Effector CD8-positive, alpha-beta T cell (primary cell): Measurements from ENCODE around the gene CACTIN.
"Not testable (repeated sequence)": the region's sequence is repeated elsewhere in the genome, so short reads cannot be mapped to it uniquely, and the experiment has no call there.

Experiments used
- DNase-seq: peaks from one replicate; lab custom pipeline; 2025; lab: John Stamatoyannopoulos, UW

Gene CACTIN

GRCh38 chr19:3663838-3664237 lies 37.2 kb upstream of the CACTIN start:
- no peak for DNase-seq

DNA sequence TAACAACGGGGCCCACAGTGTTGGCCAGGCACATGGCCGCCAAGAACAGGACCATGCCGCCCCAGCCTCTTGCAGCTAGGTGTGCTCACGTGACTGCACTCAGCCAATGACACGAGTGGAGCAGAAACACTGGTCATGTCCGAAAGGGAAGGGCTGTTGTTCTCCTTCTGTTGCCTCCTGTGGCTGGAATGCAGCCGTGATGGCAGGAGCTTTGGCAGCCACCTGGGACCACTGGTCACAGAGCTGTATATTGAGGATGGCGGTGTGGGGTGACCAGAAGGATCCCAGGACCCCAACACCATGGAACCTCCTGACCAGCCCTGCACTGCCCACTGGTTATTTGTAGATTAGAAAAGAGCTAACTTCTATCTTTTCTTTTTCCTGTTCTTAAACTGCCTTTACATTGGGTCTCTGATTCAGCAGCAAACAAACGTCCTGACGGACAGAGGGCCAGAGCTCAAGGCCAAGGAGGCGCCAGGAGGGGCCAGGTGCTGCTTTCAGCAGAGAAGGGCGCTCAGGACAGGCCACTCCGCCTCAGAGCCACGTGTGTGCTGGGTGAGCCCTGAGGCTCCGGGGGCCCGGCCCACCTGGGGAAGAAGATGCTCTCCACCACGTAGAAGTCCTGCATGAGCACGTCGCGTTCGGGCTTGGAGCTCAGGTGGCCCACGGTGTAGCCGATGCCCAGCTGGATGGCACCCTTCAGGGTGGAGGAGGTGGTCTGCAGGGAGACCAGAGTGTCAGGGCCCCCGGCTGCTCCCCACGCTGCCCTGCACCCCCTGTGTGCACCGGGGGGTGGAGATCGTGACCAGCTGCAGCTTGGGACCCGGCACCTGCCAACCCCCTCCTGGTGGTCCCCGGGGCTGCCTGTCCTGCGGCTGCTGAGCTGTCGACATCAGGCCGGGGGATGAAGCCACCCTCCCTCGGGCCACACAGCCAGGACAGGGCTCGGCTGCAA lies 35.0 kb upstream of the CACTIN start:
- no peak for DNase-seq

GRCh38 chr19:3660493-3661219 lies 34.1 kb upstream of the CACTIN start:
- no peak for DNase-seq

DNA sequence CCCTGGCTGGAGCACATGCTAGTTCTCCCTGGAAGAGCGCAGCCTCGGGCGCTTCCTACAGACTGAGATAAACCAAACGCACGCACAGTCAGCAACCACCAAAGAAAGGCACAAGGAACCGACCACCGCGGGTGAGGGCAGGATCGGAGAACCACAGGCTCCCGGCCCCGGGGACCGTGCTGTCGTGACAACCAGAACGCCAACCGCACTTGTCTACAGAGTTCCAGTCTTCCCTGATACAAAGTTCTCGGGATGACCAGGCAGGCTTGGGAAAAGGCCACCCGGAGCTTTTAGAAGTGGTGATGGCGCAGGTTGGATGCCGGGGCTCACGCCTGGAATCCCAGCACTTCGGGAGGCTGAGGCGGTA lies 33.1 kb upstream of the CACTIN start:
- DNase-seq: no peak

- no peak for DNase-seq
Measured at GRCh38 chr19:3658870-3659745, 32.5 kb upstream of the CACTIN start.

DNA sequence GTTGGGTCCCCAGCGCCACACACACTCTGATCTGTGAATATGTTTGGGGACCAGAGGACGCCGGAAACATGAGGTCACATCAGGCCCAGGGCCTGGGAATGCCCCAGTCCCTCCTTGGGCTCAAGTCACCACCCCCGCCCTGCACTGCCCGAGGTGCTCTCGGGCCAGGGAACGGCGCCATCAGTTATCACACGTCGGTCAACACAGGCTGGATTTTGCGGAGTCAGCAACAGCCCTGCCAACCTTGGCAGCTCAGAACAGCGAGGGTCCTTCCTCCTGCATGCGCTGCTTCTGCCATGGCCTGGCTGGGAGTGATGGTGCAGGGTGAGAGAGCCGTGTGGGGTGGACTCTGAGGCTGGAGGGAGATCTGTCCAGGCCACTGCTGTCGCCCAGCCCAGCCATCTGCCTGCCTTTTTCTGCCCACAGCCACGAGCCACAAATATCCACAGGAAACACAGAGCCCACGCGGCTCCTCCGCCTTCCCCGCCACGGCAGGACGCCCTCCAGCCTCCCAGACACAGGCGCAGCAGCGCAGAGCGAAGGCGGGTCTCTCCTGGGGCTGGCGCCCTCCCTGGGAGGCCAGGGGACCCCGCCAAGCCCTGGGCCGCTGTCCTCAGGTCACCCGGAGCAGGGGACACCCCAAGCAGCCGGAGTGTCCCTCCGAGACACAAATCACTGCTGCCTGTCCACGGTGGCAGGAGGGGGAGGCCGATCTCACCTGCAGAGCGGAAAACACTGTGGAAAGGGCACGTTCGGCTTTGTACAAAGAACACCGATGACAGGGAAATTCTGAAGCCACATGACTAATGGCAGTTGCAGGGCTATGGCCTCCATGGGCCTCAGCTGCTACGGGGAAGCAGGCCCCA lies 31.6 kb upstream of the CACTIN start:
- DNase-seq: no peak

GRCh38 chr19:3657395-3657769 lies 30.8 kb upstream of the CACTIN start:
- no peak for DNase-seq

- DNase-seq: no peak
Measured at GRCh38 chr19:3656747-3657394, 30.3 kb upstream of the CACTIN start.

DNA sequence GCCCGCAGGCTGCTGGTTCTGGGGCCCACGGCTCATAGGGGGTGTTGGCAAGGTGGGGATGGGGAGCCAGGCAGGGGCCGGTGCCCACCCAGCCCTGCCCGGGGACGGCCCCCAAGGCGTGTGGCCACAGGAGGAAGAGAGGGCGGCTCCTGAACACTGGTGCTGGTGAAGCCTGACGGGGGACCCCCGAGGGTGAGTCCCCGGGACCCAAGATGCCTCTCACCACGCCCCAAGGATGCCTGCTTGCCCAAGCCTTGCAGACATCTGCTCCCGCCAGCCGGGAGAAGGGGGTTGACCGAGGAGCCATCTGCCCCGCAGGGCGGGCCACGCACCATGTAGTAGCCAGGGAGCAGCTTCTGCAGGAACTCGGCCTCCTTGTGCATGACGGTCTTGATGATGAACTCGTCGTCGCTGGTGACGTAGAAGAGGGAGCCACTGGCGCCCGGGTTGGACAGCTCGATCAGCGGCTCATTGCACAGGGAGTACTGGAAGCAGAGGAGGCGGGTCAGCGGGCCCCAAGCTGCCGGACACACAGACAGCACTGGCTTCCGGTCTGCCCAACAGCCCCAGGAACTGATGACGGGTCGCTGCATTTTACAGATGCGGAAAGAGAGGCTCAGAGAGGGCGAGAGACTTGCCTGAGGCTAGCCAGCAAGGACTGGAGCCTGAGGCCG lies 29.6 kb upstream of the CACTIN start:
- no peak for DNase-seq

GRCh38 chr19:3655402-3656072 lies 28.9 kb upstream of the CACTIN start:
- DNase-seq: no peak

GRCh38 chr19:3653865-3654513 lies 27.4 kb upstream of the CACTIN start:
- DNase-seq: no peak

DNA sequence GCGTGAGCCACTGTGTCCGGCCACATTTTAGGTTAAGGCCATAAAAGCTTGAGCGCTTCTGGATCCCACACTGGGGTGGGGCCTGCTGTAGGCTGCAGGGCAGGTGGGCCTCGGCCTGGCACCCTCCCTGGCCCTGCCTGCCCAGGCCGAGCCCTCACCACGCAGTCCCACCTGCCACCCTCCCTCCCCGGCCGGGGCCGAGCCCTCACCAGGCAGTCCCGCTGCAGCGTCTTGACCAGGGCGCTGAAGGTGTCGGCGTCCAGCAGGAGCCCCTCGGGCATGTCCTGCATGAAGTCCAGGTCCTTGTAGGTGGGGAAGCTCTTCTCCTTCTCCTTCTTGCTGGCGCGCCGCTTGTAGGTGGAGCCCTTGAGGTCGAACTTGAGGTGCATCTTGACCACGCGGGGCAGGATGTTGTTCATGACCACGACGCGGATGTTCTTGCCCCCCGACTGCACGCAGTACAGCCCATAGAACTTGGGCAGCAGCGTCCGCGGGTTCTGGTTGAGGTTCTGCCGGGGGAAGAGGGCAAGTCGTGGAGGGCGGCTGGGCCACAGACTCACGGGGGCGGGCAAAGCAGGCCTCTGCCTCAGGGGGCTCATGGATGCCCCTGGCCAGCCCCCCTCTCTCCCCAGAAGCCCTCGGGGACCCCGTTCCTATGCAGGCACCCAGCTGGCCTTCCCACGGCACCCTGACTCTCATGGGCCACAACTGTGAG lies 26.6 kb upstream of the CACTIN start:
- DNase-seq: no peak

DNA sequence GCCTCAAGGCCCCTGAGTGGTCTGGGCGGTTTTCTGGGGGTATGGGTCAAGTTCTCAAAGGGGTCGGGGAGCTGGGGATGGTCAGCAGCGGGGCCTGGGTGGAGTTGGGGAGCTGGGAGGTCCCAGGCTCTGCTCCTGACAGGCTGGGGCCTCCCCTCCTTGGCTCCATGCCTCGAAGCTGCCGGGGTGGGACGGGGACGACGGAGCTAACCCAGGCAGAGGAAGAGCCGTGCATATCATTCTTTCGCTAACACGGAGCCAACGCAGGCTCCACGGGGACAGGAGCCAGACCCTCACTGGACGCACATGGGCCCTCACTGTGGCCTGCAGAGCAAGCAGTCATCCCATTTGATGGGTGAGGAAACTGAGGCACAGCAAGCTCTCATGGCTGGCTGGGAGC lies 25.8 kb upstream of the CACTIN start:
- no peak for DNase-seq

- no peak for DNase-seq
Measured at GRCh38 chr19:3651684-3652083, 25.1 kb upstream of the CACTIN start.

- no peak for DNase-seq
Measured at GRCh38 chr19:3649888-3650287, 23.3 kb upstream of the CACTIN start.

DNA sequence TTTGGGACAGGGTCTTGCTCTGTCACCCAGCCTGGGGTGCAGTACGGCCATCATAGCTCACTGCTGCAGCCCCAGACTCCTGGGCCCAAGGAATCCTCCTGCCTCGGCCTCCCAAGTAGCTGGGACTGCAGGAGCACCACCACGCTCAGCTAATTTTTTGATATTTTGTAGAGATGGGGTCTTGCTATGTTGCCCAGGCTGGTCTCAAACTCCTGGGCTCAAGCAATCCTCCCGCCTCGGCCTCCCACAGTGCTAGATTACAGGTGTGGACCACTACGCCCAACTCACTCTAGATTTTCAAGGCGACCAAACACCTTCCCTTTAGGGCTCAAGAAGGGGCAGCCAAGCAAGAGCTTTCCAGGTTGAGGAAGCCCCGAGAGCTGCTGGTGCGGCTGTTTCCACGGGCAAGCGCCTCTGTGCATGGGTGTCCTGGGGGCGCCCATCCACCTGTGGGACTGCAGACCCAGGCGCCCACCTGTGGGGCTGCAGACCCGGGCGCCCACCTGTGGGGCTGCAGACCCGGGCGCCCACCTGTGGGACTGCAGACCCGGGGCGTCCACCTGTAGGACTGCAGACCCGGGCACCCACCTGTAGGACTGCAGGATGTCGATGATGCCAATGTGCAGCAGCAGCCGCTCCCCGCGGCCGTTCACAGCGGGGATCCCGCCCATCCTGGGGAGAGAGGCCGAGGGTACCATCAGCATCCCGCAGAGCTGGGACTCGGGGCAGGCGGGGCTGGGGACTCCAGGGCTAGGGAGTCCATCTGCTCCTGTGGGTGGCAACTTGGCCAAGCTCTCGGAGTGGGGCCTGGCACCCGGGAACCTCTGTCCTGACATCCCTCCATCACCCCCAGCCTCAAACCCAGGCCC lies 21.7 kb upstream of the CACTIN start:
- DNase-seq: no peak

- not testable (repeated sequence) for DNase-seq
Measured at GRCh38 chr19:3647102-3647501, 20.5 kb upstream of the CACTIN start.
